Testis (tissue), 3 donors: ENCODE measurements around the gene GPR158. TPM values are rescaled to one million over a fixed set of nuclear protein-coding genes. Genes with fewer than 3 reads are reported as not detected.
A peak's percentile ranks its signal among the peaks of the same experiment; 100 is the strongest.

Source experiments
- DNase-seq: peaks from one replicate; pipeline ENCODE4 v3.0.0-alpha.2; 2019
- H3K27ac ChIP-seq, 2 donors: fragments of 200-600 bp; sonication (generic); one replicate each; pipeline ENCODE4 v1.5.1; 2019
- H3K27me3 ChIP-seq: fragments of 200-600 bp; sonication (generic); one replicate; pipeline ENCODE4 v1.5.1; 2019
- H3K36me3 ChIP-seq: fragments of 200-600 bp; sonication (generic); one replicate; pipeline ENCODE4 v1.5.1; 2017; ENCODE audit warnings: low read depth; ENCODE audit errors: missing control alignments
- H3K4me1 ChIP-seq: fragments of 200-600 bp; sonication (generic); one replicate; pipeline ENCODE4 v1.5.1; 2019
- H3K4me3 ChIP-seq, 2 donors: fragments of 200-600 bp; sonication (generic); one replicate each; pipeline ENCODE4 v1.5.1; 2017 to 2019
- H3K9me3 ChIP-seq: fragments of 200-600 bp; sonication (generic); one replicate; pipeline ENCODE4 v1.5.1; 2017
- CTCF ChIP-seq, 3 experiments: fragments of 450-650 bp in 2 of 3; fragments of 200-600 bp in 1 of 3; sonication (generic) in 1 of 3; IDR thresholded peaks; one replicate each; pipeline ENCODE4 v1.5.1; 2016 to 2019; ENCODE audit warnings: antibody characterized with exemption in 3 of 3, mild to moderate bottlenecking in 2 of 3, moderate library complexity in 1 of 3
- POLR2A ChIP-seq: fragments of 450-650 bp; IDR thresholded peaks from one replicate; pipeline ENCODE4 v1.6.1; 2017; ENCODE audit warnings: antibody characterized with exemption, mild to moderate bottlenecking, moderate library complexity
- WGBS, 2 donors: methylation state at CpG; one replicate each; pipeline ENCODE4 v1.1.5; 2018; 5-methylcytosine and 5-hydroxymethylcytosine counted together
- intact Hi-C: fragments of 100-400 bp; cut with DNase I; formaldehyde crosslinking; loops from one replicate; pipeline ENCODE4 v1.15.1; 2023; ENCODE audit warnings: low total_unique reads
- polyA plus RNA-seq: library from polyadenylated mRNA; stranded (reverse); fragments of 350-450 nt; fragmentation: Illumina TruSeq; extraction: RNeasy Lipid Tissue Mini Kit (QIAGEN cat#74804); gene quantifications from one replicate; pipeline ENCODE4 v1.2.3, GENCODE V29; 2014; ENCODE audit warnings: low read depth, low replicate concordance; ENCODE audit not compliant: insufficient read depth
- total RNA-seq, 2 donors: library from RNA; depleted of rRNA; stranded (reverse); fragments of >200 nt; gene quantifications; one replicate each; pipeline ENCODE4 v1.2.3, GENCODE V29; 2016

The GPR158 gene
- total and polyA plus RNA-seq, 3 donors from 2014 or later, result 1.9 to 2.5 (median 2.0) TPM

DNA sequence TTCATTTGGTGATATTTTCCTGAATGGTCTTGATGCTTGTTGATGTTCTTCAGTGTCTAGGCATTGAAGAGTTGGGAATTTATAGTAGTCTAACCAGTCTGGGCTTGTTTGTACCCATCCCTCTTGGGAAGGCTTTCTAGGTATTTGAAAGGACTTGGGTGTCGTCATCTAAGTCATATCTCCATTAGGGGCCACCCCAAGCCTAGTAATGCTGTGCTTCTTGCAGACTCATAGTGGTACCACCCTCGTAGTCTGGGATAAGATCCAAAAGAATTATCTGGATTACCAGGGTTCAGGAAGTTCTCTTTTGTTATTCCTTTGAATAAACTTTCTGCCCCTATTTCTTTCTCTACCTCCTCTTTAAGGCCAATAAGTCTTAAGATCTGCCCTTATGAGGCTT is 439.9 kb downstream of the GPR158 start:
- WGBS, 2 donors, result 72 to 75% methylated on average over 2 of the region's 2 CpGs
- intact Hi-C loops, result no loop called here
- Histone ChIP-seq H3K27me3 (no peaks in the 10 kb centered on the region), H3K4me1 (no peaks in the 10 kb centered on the region), H3K9me3 (no peaks in the 10 kb centered on the region), H3K36me3 (no peaks in the 10 kb centered on the region), H3K4me3 (no peak overlapping the region), H3K27ac (no peak overlapping the region)
- TF ChIP-seq POLR2A, result no peak
- TF ChIP-seq CTCF (IDR thresholded peaks at IDR 0.05), result no peak
- DNase-seq, result no peak

- intact Hi-C loops, result no loop called here
- peak; percentile 67 for DNase-seq
- 54 to 72% methylated on average over 5 of the region's 5 CpGs for WGBS, 2 donors
- no peaks in the 10 kb centered on the region for H3K9me3 ChIP-seq
- H3K27ac ChIP-seq, result no peak overlapping the region
- no peaks in the 10 kb centered on the region for H3K36me3 ChIP-seq
- H3K27me3 ChIP-seq, result no peaks in the 10 kb centered on the region
- no peaks in the 10 kb centered on the region for H3K4me1 ChIP-seq
- TF ChIP-seq CTCF (IDR thresholded peaks at IDR 0.05), result no peak
- H3K4me3 ChIP-seq, result no peak overlapping the region
Observed at GRCh38 chr10:25615926-25616325, 441.1 kb downstream of the GPR158 start.

DNA sequence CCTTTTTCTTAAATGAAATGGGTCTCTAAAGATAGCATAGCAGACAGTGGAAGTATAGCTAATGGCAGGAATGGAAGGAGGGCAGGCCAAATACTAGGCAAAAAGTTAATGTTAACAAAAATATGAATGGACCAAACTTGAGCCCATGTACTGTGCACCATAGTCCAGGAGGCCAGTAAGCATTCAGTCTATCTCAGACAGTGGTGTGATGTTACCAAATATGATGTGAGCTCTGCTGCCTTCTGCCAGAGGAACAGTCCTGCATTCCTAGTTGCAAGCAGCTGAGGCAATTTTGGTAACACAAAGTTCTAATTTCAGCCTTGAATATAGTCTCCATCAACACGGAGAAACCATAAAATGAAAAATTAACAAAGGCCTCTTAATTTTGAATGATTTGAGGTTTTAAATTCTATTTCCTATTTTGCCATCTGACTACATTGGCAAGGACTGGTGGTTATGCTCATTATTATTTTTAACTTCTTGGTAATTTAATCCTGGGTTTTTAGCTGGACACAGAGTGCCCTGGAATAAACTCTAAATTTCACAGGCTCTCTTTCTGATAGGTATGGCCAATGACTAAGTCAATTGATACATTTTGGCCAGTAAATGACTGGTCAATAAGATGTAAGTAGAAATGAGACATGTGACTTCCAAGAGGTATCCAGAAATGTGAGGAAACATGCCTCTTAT is 442.2 kb downstream of the GPR158 start:
- Histone ChIP-seq H3K4me1 (no peaks in the 10 kb centered on the region), H3K36me3 (no peaks in the 10 kb centered on the region), H3K4me3 (no peak overlapping the region), H3K27ac (no peak overlapping the region), H3K27me3 (no peaks in the 10 kb centered on the region), H3K9me3 (no peaks in the 10 kb centered on the region)
- no peak for DNase-seq
- intact Hi-C loops, result no loop called here
- 75 to 82% methylated on average over 1 of the region's 1 CpG for WGBS, 2 donors
- TF ChIP-seq POLR2A, result no peak
- no peak for TF ChIP-seq CTCF (IDR thresholded peaks at IDR 0.05)

DNA sequence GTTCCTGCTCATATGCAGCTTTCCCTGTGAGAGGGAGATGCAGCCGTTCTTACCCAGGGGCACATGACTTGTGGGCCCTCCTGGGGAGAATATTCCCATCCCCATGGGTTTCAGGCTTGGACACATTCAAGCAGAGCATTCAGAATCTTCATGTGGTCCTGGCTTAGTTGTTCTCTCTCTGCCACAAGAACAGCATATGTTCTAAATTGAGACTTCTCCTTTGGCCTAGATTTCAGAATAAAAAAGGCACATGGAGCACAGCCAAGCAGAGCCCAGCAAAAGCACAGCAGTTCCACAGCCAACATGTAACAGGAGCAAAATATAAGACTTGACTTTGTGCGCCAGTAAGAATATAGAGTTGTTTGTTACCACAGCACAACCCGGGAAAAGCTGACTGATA is 452.8 kb downstream of the GPR158 start:
- WGBS, 2 donors, result 77% methylated on average over 3 of the region's 3 CpGs
- Histone ChIP-seq H3K9me3 (no peaks in the 10 kb centered on the region), H3K27me3 (no peaks in the 10 kb centered on the region), H3K4me1 (no peaks in the 10 kb centered on the region), H3K27ac (no peak overlapping the region), H3K36me3 (no peaks in the 10 kb centered on the region), H3K4me3 (no peak overlapping the region)
- intact Hi-C loops, result no loop called here
- TF ChIP-seq CTCF (IDR thresholded peaks at IDR 0.05) (no peak), POLR2A (no peak)
- no peak for DNase-seq

DNA sequence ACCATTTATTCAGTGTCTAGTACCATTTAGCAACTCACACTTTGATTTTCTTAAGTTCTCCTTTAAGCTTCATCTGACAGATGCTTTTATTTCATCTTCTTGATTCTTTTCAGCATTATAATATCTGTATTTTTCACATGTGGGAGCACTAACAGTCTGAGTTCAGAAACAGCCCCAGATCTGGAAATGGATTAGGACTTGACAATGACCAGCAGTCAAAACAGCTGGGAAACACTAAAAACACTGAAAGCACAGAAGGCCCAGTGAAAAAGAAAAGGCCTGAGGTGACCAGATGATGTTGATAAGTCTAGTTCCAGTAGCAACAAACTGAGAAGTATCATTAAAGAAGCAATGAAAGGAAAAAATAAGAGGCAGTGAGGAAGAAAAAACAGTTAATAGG is 454.5 kb downstream of the GPR158 start:
- H3K27me3 ChIP-seq, result no peaks in the 10 kb centered on the region
- H3K4me1 ChIP-seq, result no peaks in the 10 kb centered on the region
- H3K27ac ChIP-seq, result no peak overlapping the region
- no peaks in the 10 kb centered on the region for H3K9me3 ChIP-seq
- no peak overlapping the region for H3K4me3 ChIP-seq
- no peak for DNase-seq
- H3K36me3 ChIP-seq, result no peaks in the 10 kb centered on the region
- no peak for TF ChIP-seq CTCF (IDR thresholded peaks at IDR 0.05)
- intact Hi-C loops, result no loop called here
